ENCODE measurements around the gene COX7B. TPM values are rescaled to one million over a fixed set of nuclear protein-coding genes. Genes with fewer than 3 reads are reported as not detected.
"Not testable (repeated sequence)": the region's sequence is repeated elsewhere in the genome, so short reads cannot be mapped to it uniquely, and the experiment has no call there.

COX7B gene
- total and polyA plus RNA-seq, 12 donors = 164 to 1,027 (median 326) TPM

DNA sequence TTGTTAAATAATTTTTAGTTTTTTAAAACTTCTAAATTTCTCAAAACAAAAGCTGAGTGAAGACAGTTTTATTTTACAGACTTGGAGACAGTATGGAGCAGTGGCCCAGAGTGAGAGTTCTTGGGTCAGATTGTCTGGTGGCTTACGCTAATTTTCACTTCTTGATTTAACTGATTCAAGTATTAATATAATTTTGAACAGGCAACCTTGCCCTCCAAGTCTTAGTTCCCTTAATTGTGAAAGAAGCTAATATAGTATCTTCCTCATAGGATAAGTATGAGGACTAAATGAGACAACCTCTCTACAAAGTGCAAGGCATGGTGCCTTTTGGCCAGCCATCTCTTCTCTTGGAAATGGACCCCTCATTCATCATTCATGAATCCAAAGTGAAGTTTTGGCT lies 36.6 kb downstream of the COX7B start:
- TF ChIP-seq CTCF (IDR thresholded peaks at IDR 0.05) (no peak), POLR2A (IDR thresholded peaks at IDR 0.05) (no peak)

GRCh38 chrX:77936299-77936698 lies 37.0 kb downstream of the COX7B start:
- no peaks in the 10 kb centered on the region for H3K4me1 ChIP-seq (replicated peaks in 1 of 2)
- no peak for TF ChIP-seq CTCF (IDR thresholded peaks at IDR 0.05)
- no peak for TF ChIP-seq POLR2A (IDR thresholded peaks at IDR 0.05)
- H3K27ac ChIP-seq = no peak overlapping the region
- H3K4me3 ChIP-seq = no peak overlapping the region
- no peaks in the 10 kb centered on the region for H3K27me3 ChIP-seq
- no peaks in the 10 kb centered on the region for H3K36me3 ChIP-seq (replicated peaks in 1 of 2)
- intact Hi-C loops (cut with DNase I) = no loop called here
- H3K9me3 ChIP-seq (replicated peaks in 1 of 3) = no peaks in the 10 kb centered on the region
- no peak for DNase-seq

More for the DNA sequence above, 36.6 kb downstream of the COX7B start:
- Histone ChIP-seq H3K4me1 (replicated peaks in 1 of 2) (no peaks in the 10 kb centered on the region), H3K9me3 (replicated peaks in 1 of 3) (no peaks in the 10 kb centered on the region), H3K27me3 (no peaks in the 10 kb centered on the region), H3K36me3 (replicated peaks in 1 of 2) (no peaks in the 10 kb centered on the region), H3K27ac (no peak overlapping the region), H3K4me3 (no peak overlapping the region)
- WGBS, 4 donors = 43 to 81% (median 65%) methylated on average over 1 of the region's 1 CpG
- intact Hi-C loops (cut with DNase I) = no loop called here
- no peak for DNase-seq

DNA sequence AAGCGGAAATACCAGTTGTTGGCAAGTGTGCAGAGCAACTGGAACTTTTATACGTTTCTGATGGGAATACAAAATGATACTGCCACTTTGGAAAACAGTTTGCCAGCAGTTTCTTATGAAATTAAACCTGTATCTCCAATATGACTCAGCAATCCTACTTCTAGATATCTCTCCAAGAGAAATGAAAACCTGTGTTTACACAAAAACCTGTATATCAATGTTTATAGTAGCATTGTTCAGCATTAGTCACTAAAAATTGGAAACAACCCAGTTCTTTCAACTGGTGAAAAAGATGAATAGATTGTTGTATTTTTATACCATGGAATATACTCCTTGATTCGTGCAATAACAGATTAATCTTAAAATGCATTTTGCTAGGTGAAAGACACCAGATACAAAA lies 38.0 kb downstream of the COX7B start:
- 25 to 48% (median 33%) methylated on average over 2 to 3 of the region's 3 CpGs for WGBS, 4 donors
- DNase-seq = no peak
- Histone ChIP-seq H3K27me3 (no peaks in the 10 kb centered on the region), H3K27ac (no peak overlapping the region), H3K9me3 (replicated peaks in 1 of 3) (no peaks in the 10 kb centered on the region), H3K36me3 (replicated peaks in 1 of 2) (no peaks in the 10 kb centered on the region), H3K4me3 (no peak overlapping the region), H3K4me1 (replicated peaks in 1 of 2) (no peaks in the 10 kb centered on the region)
- TF ChIP-seq POLR2A (IDR thresholded peaks at IDR 0.05) = no peak
- no peak for TF ChIP-seq CTCF (IDR thresholded peaks at IDR 0.05)
- intact Hi-C loops (cut with DNase I) = no loop called here

DNA sequence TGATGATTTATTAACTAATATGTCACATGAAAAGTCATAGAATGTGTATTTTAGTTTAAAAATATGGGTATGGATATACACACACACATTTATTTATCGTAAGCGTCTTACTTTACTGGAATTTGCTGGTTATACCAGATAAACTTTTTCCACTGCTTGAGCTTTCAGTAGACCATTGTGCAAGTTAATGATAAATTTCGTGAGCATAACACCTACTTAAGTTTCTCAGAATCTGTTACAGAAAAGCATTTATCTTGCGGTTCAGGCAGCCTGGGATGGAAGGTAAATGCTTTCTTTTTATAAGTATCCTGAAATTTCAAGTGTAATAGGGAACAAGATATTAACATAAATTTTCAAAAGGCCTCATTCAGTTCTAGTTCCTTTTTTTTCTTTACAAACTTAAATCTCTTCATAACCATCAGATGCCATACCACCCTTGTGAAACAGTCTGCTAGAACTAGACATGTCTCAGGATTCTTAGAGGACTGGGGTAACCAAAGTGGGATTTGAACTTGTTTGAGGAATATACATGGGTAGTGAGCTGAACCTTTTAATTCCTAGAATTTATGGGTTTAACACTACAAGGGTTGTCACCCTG lies 38.9 kb downstream of the COX7B start:
- intact Hi-C loops (cut with DNase I) = no loop called here
- 74 to 93% (median 82%) methylated on average over 4 of the region's 4 CpGs for WGBS, 4 donors
- TF ChIP-seq CTCF (IDR thresholded peaks at IDR 0.05) (no peak), POLR2A (IDR thresholded peaks at IDR 0.05) (no peak)
- no peaks in the 10 kb centered on the region for H3K27me3 ChIP-seq
- H3K9me3 ChIP-seq (replicated peaks in 1 of 3) = no peaks in the 10 kb centered on the region
- no peak overlapping the region for H3K4me3 ChIP-seq
- no peaks in the 10 kb centered on the region for H3K36me3 ChIP-seq (replicated peaks in 1 of 2)
- H3K4me1 ChIP-seq (replicated peaks in 1 of 2) = no peaks in the 10 kb centered on the region
- H3K27ac ChIP-seq = no peak overlapping the region
- no peak for DNase-seq

GRCh38 chrX:77945031-77945430 lies 45.8 kb downstream of the COX7B start:
- H3K4me3 ChIP-seq; H3K27me3 ChIP-seq; H3K4me1 ChIP-seq (replicated peaks in 1 of 2); H3K27ac ChIP-seq; DNase-seq; intact Hi-C loops (cut with DNase I); H3K9me3 ChIP-seq (replicated peaks in 1 of 3); H3K36me3 ChIP-seq (replicated peaks in 1 of 2): not testable (repeated sequence)
- 91 to 97% (median 94%) methylated on average over 5 to 6 of the region's 6 CpGs for WGBS, 4 donors
